GM08714 (cell line): ENCODE data around the gene BRD3.
"Not testable (repeated sequence)": the region's sequence is repeated elsewhere in the genome, so short reads cannot be mapped to it uniquely, and the experiment has no call there.

Experiments used
- H3K4me3 ChIP-seq: fragments of 200-500 bp; sonication (Bioruptor generic); 2 replicates; pipeline ENCODE4 v1.5.1; 2014; ENCODE audit warnings: mild to moderate bottlenecking, low read length, inconsistent platforms
- ZNF274 ChIP-seq: IDR thresholded peaks from 2 replicates; pipeline ENCODE4 v1.6.1; 2012; ENCODE audit warnings: mild to moderate bottlenecking, low read depth, low read length

Gene BRD3

GRCh38 chr9:134073500-134073899 lies 5.7 kb upstream of the BRD3 start:
- no peak overlapping the region for H3K4me3 ChIP-seq
- no peak for TF ChIP-seq ZNF274

- H3K4me3 ChIP-seq = not testable (repeated sequence)
These were observed 4.9 kb upstream of the BRD3 start for GRCh38 chr9:134072683-134073082.

GRCh38 chr9:134071149-134071548 lies 3.3 kb upstream of the BRD3 start:
- no peak overlapping the region for H3K4me3 ChIP-seq
- TF ChIP-seq ZNF274 = no peak

- TF ChIP-seq ZNF274 = no peak
- no peak overlapping the region for H3K4me3 ChIP-seq
These were observed 1.9 kb upstream of the BRD3 start for GRCh38 chr9:134069480-134070399.

- no peak for TF ChIP-seq ZNF274
- H3K4me3 ChIP-seq = peak overlapping the region; percentile 70
These were observed 1.1 kb upstream of the BRD3 start for GRCh38 chr9:134068744-134069479.

- H3K4me3 ChIP-seq = peak overlapping the region; percentile 88
- no peak for TF ChIP-seq ZNF274
These were observed 644 bp downstream of the BRD3 start for GRCh38 chr9:134066913-134067851.

- TF ChIP-seq ZNF274 = no peak
- peak overlapping the region; percentile 88 for H3K4me3 ChIP-seq
These were observed 1.3 kb downstream of the BRD3 start for GRCh38 chr9:134066526-134066912.

- peak overlapping the region; percentile 88 for H3K4me3 ChIP-seq
- no peak for TF ChIP-seq ZNF274
These were observed 2.0 kb downstream of the BRD3 start for GRCh38 chr9:134065612-134066419.

GRCh38 chr9:134064711-134065110 lies 3.1 kb downstream of the BRD3 start:
- TF ChIP-seq ZNF274 = no peak
- H3K4me3 ChIP-seq = no peak overlapping the region

GRCh38 chr9:134063571-134064450 lies 4.0 kb downstream of the BRD3 start:
- TF ChIP-seq ZNF274 = no peak
- no peak overlapping the region for H3K4me3 ChIP-seq

GRCh38 chr9:134063088-134063570 lies 4.7 kb downstream of the BRD3 start:
- TF ChIP-seq ZNF274 = no peak
- no peak overlapping the region for H3K4me3 ChIP-seq

GRCh38 chr9:134062461-134063087 lies 5.3 kb downstream of the BRD3 start:
- no peak overlapping the region for H3K4me3 ChIP-seq
- no peak for TF ChIP-seq ZNF274
